ENCODE measurements around the gene SH2D4B. TPM values are rescaled to one million over a fixed set of nuclear protein-coding genes. Genes with fewer than 3 reads are reported as not detected.

The SH2D4B gene
- total and polyA plus RNA-seq, 2 of the 13 experiments (the other 11 are each of a cell fraction or from before 2014, with no cell fraction given): not detected

GRCh38 chr10:80498833-80499741, 38.6 kb upstream of the SH2D4B start (continued):
- TF ChIP-seq RERE (CRISPR knock-in tag; IDR thresholded peaks at IDR 0.05; ENCODE audit: low read depth) (peak; percentile 22; the same call in 1 of the 2 replicates), AFF4 (CRISPR knock-in tag; IDR thresholded peaks at IDR 0.05) (peak; percentile 86), SRSF4 (IDR thresholded peaks at IDR 0.05; ENCODE audit: low read depth, low read length, poor library complexity, severe bottlenecking) (no peak), ZGPAT (CRISPR knock-in tag; IDR thresholded peaks at IDR 0.05) (peak; percentile 88), ZNF670 (CRISPR knock-in tag; IDR thresholded peaks at IDR 0.05; ENCODE audit: borderline replicate concordance) (peak; percentile 91), ZIK1 (CRISPR knock-in tag; IDR thresholded peaks at IDR 0.05; ENCODE audit: borderline replicate concordance, low read depth) (no peak), SMAD1 (CRISPR knock-in tag; IDR thresholded peaks at IDR 0.05; ENCODE audit: borderline replicate concordance, low read depth) (no peak), ZNF225 (CRISPR knock-in tag; IDR thresholded peaks at IDR 0.05) (no peak), ATM (IDR thresholded peaks at IDR 0.05; ENCODE audit: borderline replicate concordance) (no peak), NR2F2 (IDR thresholded peaks at IDR 0.05; ENCODE audit: borderline replicate concordance, low read depth) (peak; percentile 79), NFAT5 (CRISPR knock-in tag; IDR thresholded peaks at IDR 0.05) (no peak)

All from HepG2 (cell line).